GM12878 (cell line): ENCODE data around the gene LRIG3. TPM values are rescaled to one million over a fixed set of nuclear protein-coding genes. Genes with fewer than 3 reads are reported as not detected.

ENCODE experiments used
- ATAC-seq: fragments of 200-7000 bp; cut with Tn5 transposase; 3 replicates; pipeline ENCODE4 v1.9.1; 2020; ENCODE audit warnings: mild to moderate bottlenecking, moderate library complexity
- BruUV-seq: library from RNA; stranded (reverse); fragments of 400-500 nt; replicated peaks from 2 replicates; lab custom pipeline; 2021; lab: Mats Ljungman, UMichigan
- CTCF ChIA-PET: fragments of 300-600 bp; sonication (Branson Sonifier 250); formaldehyde crosslinking; extraction: SDS; loops from one replicate; lab custom pipeline; 2021; ENCODE audit warnings: inconsistent platforms; lab: Yijun Ruan, JAX
- POLR2A ChIA-PET: fragments of 350-600 bp; formaldehyde crosslinking; extraction: SDS; loops from one replicate; lab custom pipeline; 2021; ENCODE audit warnings: inconsistent platforms; lab: Charles Lee
- RAD21 ChIA-PET: fragments of 300-600 bp; sonication (Branson Sonifier 250); formaldehyde crosslinking; loops from one replicate; lab custom pipeline; 2023; ENCODE audit warnings: antibody characterized with exemption; ENCODE audit not compliant: unreplicated experiment; lab: Charles Lee
- SMC1A ChIA-PET: fragments of 300-600 bp; sonication (Branson Sonifier 250); formaldehyde crosslinking; loops from one replicate; lab custom pipeline; 2023; ENCODE audit not compliant: unreplicated experiment, uncharacterized antibody; lab: Charles Lee
- DNase-seq: peaks from one replicate; pipeline ENCODE4 v3.0.0-alpha.2; 2011; ENCODE audit warnings: low read depth, low spot score
- FAIRE-seq: peaks from 3 replicates; lab custom pipeline; 2011; peaks lifted over from hg19 to GRCh38; lab: Jason Lieb, UNC
- H2AFZ ChIP-seq: 2 replicates; pipeline ENCODE4 v1.6.0; 2011; ENCODE audit warnings: low read depth, low read length, control low read depth; ENCODE audit not compliant: control insufficient read depth
- H3K27ac ChIP-seq: 2 replicates; pipeline ENCODE4 v1.5.1; 2011; ENCODE audit warnings: control low read depth; ENCODE audit not compliant: control insufficient read depth, insufficient read depth
- H3K27me3 ChIP-seq, 2 experiments: replicated peaks in 1 of 2; 2 replicates each; pipeline versions ENCODE4 v1.6.0 to v1.6.1; 2011; ENCODE audit warnings: low read length in 1 of 2; ENCODE audit not compliant: control insufficient read depth in 2 of 2, insufficient read depth in 2 of 2
- H3K36me3 ChIP-seq, 2 experiments: 2 replicates each; pipeline ENCODE4 v1.5.1; 2011; ENCODE audit warnings: low read length in 1 of 2; ENCODE audit not compliant: control insufficient read depth in 2 of 2, insufficient read depth in 2 of 2
- H3K4me1 ChIP-seq: 2 replicates; pipeline ENCODE4 v1.6.1; 2011; ENCODE audit warnings: mild to moderate bottlenecking, low read length, moderate library complexity, mixed read lengths; ENCODE audit not compliant: control insufficient read depth, insufficient read depth
- H3K4me2 ChIP-seq: 2 replicates; pipeline ENCODE4 v1.6.0; 2011; ENCODE audit warnings: control low read depth; ENCODE audit not compliant: control insufficient read depth, insufficient read depth
- H3K4me3 ChIP-seq: fragments of 200-600 bp; sonication (generic); 2 replicates; pipeline ENCODE4 v1.5.1; 2016
- H3K79me2 ChIP-seq: 2 replicates; pipeline ENCODE4 v1.6.0; 2011; ENCODE audit warnings: low read length; ENCODE audit not compliant: control insufficient read depth, insufficient read depth
- H3K9ac ChIP-seq: 2 replicates; pipeline ENCODE4 v1.8.0; 2011; ENCODE audit warnings: low read length, control low read depth, mixed read lengths; ENCODE audit not compliant: control insufficient read depth, insufficient read depth
- H3K9me3 ChIP-seq: replicated peaks from 3 replicates; pipeline ENCODE4 v1.5.1; 2011; ENCODE audit warnings: mild to moderate bottlenecking, low read length; ENCODE audit not compliant: control insufficient read depth, insufficient read depth
- H4K20me1 ChIP-seq: 2 replicates; pipeline ENCODE4 v1.6.0; 2011; ENCODE audit not compliant: control insufficient read depth, insufficient read depth
- ATF3 ChIP-seq: IDR thresholded peaks from 2 replicates; pipeline ENCODE4 v1.6.1; 2011; ENCODE audit warnings: low read depth, mild to moderate bottlenecking, low read length, moderate library complexity, borderline replicate concordance; ENCODE audit errors: extremely low read depth
- BCL11A ChIP-seq: IDR thresholded peaks from 2 replicates; pipeline ENCODE4 v1.6.1; 2011; ENCODE audit warnings: low read depth, low read length
- BHLHE40 ChIP-seq, 2 experiments: fragments of 450-650 bp in 1 of 2; IDR thresholded peaks; 2 replicates each; pipeline ENCODE4 v1.6.1; 2011 to 2017; ENCODE audit warnings: low read depth in 2 of 2, borderline replicate concordance in 1 of 2, improper control_type of control experiment in 1 of 2, low read length in 1 of 2, mild to moderate bottlenecking in 1 of 2
- BMI1 ChIP-seq: fragments of 450-650 bp; IDR thresholded peaks from 2 replicates; pipeline ENCODE4 v1.6.1; 2016; ENCODE audit warnings: mild to moderate bottlenecking, moderate library complexity, borderline replicate concordance
- CHD1 ChIP-seq: IDR thresholded peaks from 2 replicates; pipeline ENCODE4 v1.6.1; 2012; ENCODE audit warnings: low read depth, low read length, improper control_type of control experiment
- EGR1 ChIP-seq, 2 experiments: IDR thresholded peaks; 1 replicate in 1 of 2; 2 replicates in 1 of 2; pipeline ENCODE4 v1.6.1; 2011 to 2012; ENCODE audit warnings: low read depth in 2 of 2, low read length in 2 of 2, borderline replicate concordance in 1 of 2, mild to moderate bottlenecking in 1 of 2, moderate library complexity in 1 of 2
- MLLT1 ChIP-seq: fragments of 450-650 bp; IDR thresholded peaks from 2 replicates; pipeline ENCODE4 v1.6.1; 2016; ENCODE audit warnings: mild to moderate bottlenecking
- NFYB ChIP-seq: IDR thresholded peaks from 2 replicates; pipeline ENCODE4 v1.6.1; 2011; ENCODE audit warnings: low read depth, mild to moderate bottlenecking, low read length, improper control_type of control experiment, moderate library complexity; ENCODE audit not compliant: insufficient read depth
- PML ChIP-seq: IDR thresholded peaks from 2 replicates; pipeline ENCODE4 v1.6.1; 2012; ENCODE audit warnings: low read length, inconsistent platforms
- TCF3 ChIP-seq: IDR thresholded peaks from 2 replicates; pipeline ENCODE4 v1.6.1; 2012; ENCODE audit warnings: low read depth, mild to moderate bottlenecking, low read length, borderline replicate concordance; ENCODE audit not compliant: insufficient read depth
- ZNF384 ChIP-seq: IDR thresholded peaks from 2 replicates; pipeline ENCODE4 v1.6.1; 2012; ENCODE audit warnings: low read depth, mild to moderate bottlenecking, low read length, improper control_type of control experiment, borderline replicate concordance
- WGBS: methylation state at CpG from one replicate; pipeline ENCODE4 v1.1.6; 2016; ENCODE audit warnings: low lambda C conversion rate; ENCODE audit not compliant: insufficient replicate concordance, insufficient coverage; ENCODE audit errors: missing lambda C conversion rate; 5-methylcytosine and 5-hydroxymethylcytosine counted together
- in situ Hi-C: fragments of 300-500 bp; cut with MboI; formaldehyde crosslinking; loops from 9 replicates; pipeline ENCODE4 v1.14.3; 2018; ENCODE audit warnings: mixed read lengths
- intact Hi-C: fragments of 100-400 bp; cut with micrococcal nuclease; formaldehyde crosslinking; loops from one replicate; pipeline ENCODE4 v1.14.2; 2022; ENCODE audit not compliant: unreplicated experiment
- polyA plus RNA-seq, 11 experiments: library from polyadenylated mRNA; depleted of rRNA in 4 of 11; unstranded in 6 of 11; stranded (reverse) in 5 of 11; fragments of >200 nt; fragmentation: Nextera tagmentation in 4 of 11; fragmentation: Illumina TruSeq in 1 of 11; extraction: Ambion mirVana in 4 of 11; extraction: Trizol in 1 of 11; gene quantifications; 1 replicate in 1 of 11; 2 replicates in 10 of 11; pipeline versions ENCODE4 v1.2.1 to v1.2.3, GENCODE V29; 2011 to 2016; ENCODE audit warnings: inconsistent platforms in 2 of 11, missing spikeins in 2 of 11, low read depth in 1 of 11
- total RNA-seq, 4 experiments: library from RNA; depleted of rRNA in 3 of 4; stranded (reverse); fragments of >200 nt in 3 of 4; fragmentation: Illumina TruSeq in 1 of 4; extraction: Trizol in 1 of 4; gene quantifications; 2 replicates each; pipeline versions ENCODE4 v1.2.1 to v1.2.3, GENCODE V29; 2013 to 2021

Gene LRIG3
- total and polyA plus RNA-seq, 10 of the 15 experiments (the other 5 are each of a cell fraction or from before 2014, with no cell fraction given), result 0.95 to 8.5 (median 5.0) TPM

- TF ChIP-seq BMI1 (no peak), CHD1 (no peak), EGR1 (IDR thresholded peaks at IDR 0.05; ENCODE audit: borderline replicate concordance in 1 of 2, low read depth in 2 of 2, low read length in 2 of 2) (no peak), ATF3 (no peak), TCF3 (no peak), BHLHE40 (IDR thresholded peaks at IDR 0.05; ENCODE audit: borderline replicate concordance in 1 of 2, low read depth in 2 of 2, low read length in 1 of 2) (no peak), BCL11A (no peak)
These were observed 22.8 kb upstream of the LRIG3 start (continued) for GRCh38 chr12:58943079-58943478.

GRCh38 chr12:58942345-58942744 lies 22.0 kb upstream of the LRIG3 start:
- DNase-seq (no peak), FAIRE-seq (no peak), ATAC-seq (no peak)
- SMC1A ChIA-PET, result no interaction called here
- Histone ChIP-seq H3K4me2 (no peak overlapping the region), H3K4me1 (no peaks in the 10 kb centered on the region), H2AFZ (no peak overlapping the region), H4K20me1 (no peaks in the 10 kb centered on the region), H3K27me3 (no peaks in the 10 kb centered on the region), H3K9me3 (no peaks in the 10 kb centered on the region), H3K36me3 (no peaks in the 10 kb centered on the region), H3K4me3 (no peak overlapping the region), H3K27ac (no peak overlapping the region), H3K79me2 (no peaks in the 10 kb centered on the region), H3K9ac (no peak overlapping the region)
- no TSS peak for BruUV-seq
- TF ChIP-seq NFYB (no peak), MLLT1 (no peak), ZNF384 (no peak), PML (no peak)
- in situ Hi-C loops (no loop called here), intact Hi-C loops (no loop called here)
- CTCF ChIA-PET, result no interaction called here
- POLR2A ChIA-PET, result no interaction called here
- 55% methylated on average over 2 of the region's 2 CpGs for WGBS
- RAD21 ChIA-PET, result no interaction called here
